Suppressor macrophage treated with lipopolysaccharide for 4 hours (primary cell): ENCODE data around the gene TAF11L13.

ENCODE experiments used
- DNase-seq: peaks from one replicate; pipeline ENCODE4 v3.0.0-alpha.2; 2020

TAF11L13 gene

DNA sequence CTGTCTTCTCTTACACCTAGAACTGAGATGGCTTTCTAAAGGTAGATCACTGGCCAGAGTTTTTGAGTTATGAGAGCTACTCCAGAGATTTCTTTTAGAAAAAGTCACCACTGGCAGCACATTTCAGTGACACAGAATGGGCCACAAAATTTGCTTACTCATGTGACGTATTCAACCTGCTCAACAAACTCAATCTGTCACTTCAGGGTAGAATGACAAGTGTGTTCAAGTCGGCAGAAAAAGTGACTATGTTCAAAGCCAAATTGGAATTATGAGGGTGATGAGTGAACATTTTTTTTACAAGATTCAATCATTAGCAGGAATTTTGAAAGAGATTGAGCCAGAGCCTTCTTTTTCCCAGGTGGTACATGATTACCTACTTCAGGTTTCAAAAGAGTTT lies 48.8 kb downstream of the TAF11L13 start:
- no peak for DNase-seq
